ENCODE data around the gene DACH1. TPM values are rescaled to one million over a fixed set of nuclear protein-coding genes. Genes with fewer than 3 reads are reported as not detected.

Gene DACH1
- total RNA-seq, 2 donors from 2014 or later, result 0.39 to 1.6 TPM

GRCh38 chr13:71596116-71596515 is 270.9 kb downstream of the DACH1 start:
- no peaks in the 10 kb centered on the region for H3K27me3 ChIP-seq
- H3K4me1 ChIP-seq, result no peaks in the 10 kb centered on the region
- no peak overlapping the region for H3K4me3 ChIP-seq
- no peak for TF ChIP-seq CTCF (IDR thresholded peaks at IDR 0.05)
- H3K27ac ChIP-seq, result no peak overlapping the region
- H3K9me3 ChIP-seq, result no peaks in the 10 kb centered on the region
- H3K36me3 ChIP-seq, result no peaks in the 10 kb centered on the region
- no peak for DNase-seq (ENCODE audit: low spot score)

DNA sequence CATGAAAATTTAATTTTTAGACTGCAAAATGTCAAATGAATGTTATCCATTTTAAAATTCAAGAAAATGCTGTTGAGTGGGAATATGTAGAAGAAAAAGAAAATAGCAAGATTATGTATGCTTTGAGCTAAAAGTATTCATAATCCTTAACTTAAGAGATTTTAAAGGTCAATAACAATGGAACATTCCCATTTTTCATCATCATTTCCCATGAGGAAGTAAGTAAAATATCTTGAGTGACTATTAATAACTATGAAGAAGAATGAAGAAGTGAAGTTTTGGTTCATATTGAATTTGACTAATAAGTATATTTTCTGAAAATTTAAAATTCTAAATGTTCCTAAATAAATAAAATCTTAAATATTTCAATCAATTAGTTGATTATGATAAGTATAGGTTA is 273.4 kb downstream of the DACH1 start:
- no peak overlapping the region for H3K27ac ChIP-seq
- H3K9me3 ChIP-seq, result no peaks in the 10 kb centered on the region
- TF ChIP-seq CTCF (IDR thresholded peaks at IDR 0.05), result no peak
- DNase-seq (ENCODE audit: low spot score), result no peak
- no peaks in the 10 kb centered on the region for H3K27me3 ChIP-seq
- H3K4me3 ChIP-seq, result no peak overlapping the region
- no peaks in the 10 kb centered on the region for H3K36me3 ChIP-seq
- H3K4me1 ChIP-seq, result no peaks in the 10 kb centered on the region

GRCh38 chr13:71591374-71591773 is 275.6 kb downstream of the DACH1 start:
- DNase-seq (ENCODE audit: low spot score), result no peak
- no peaks in the 10 kb centered on the region for H3K9me3 ChIP-seq
- H3K4me3 ChIP-seq, result no peak overlapping the region
- no peaks in the 10 kb centered on the region for H3K27me3 ChIP-seq
- H3K27ac ChIP-seq, result no peak overlapping the region
- no peaks in the 10 kb centered on the region for H3K36me3 ChIP-seq
- no peak for TF ChIP-seq CTCF (IDR thresholded peaks at IDR 0.05)
- H3K4me1 ChIP-seq, result no peaks in the 10 kb centered on the region

- Histone ChIP-seq H3K9me3 (no peaks in the 10 kb centered on the region), H3K27me3 (no peaks in the 10 kb centered on the region), H3K27ac (no peak overlapping the region), H3K4me3 (no peak overlapping the region), H3K4me1 (no peaks in the 10 kb centered on the region), H3K36me3 (no peaks in the 10 kb centered on the region)
- no peak for TF ChIP-seq CTCF (IDR thresholded peaks at IDR 0.05)
- DNase-seq (ENCODE audit: low spot score), result no peak
These were observed 276.3 kb downstream of the DACH1 start for GRCh38 chr13:71590654-71591148.

GRCh38 chr13:71589032-71589431 is 278.0 kb downstream of the DACH1 start:
- TF ChIP-seq CTCF (IDR thresholded peaks at IDR 0.05), result no peak

DNA sequence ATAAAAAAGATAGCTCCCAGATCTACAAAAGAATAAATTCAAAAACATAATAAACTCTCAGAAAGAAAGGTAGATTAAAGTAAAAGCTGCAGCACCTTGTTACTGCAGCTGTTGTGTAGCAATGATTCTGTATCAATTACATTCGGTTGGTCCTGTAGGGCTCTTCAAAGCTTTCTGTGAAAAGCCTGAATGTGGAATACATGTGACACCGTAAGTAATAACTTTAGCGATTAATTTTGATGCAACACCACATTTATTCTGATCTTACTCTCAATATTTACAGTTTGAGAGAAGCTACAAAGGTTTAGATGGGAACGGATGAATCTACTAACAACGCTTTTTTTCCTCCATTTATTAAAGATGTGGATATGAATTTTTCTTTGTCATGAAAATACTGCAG is 279.2 kb downstream of the DACH1 start:
- no peak for TF ChIP-seq CTCF (IDR thresholded peaks at IDR 0.05)
- Histone ChIP-seq H3K4me3 (no peak overlapping the region), H3K9me3 (no peaks in the 10 kb centered on the region), H3K27me3 (no peaks in the 10 kb centered on the region), H3K36me3 (no peaks in the 10 kb centered on the region), H3K27ac (no peak overlapping the region), H3K4me1 (no peaks in the 10 kb centered on the region)
- no peak for DNase-seq (ENCODE audit: low spot score)

More at GRCh38 chr13:71589032-71589431, 278.0 kb downstream of the DACH1 start:
- Histone ChIP-seq H3K4me1 (no peaks in the 10 kb centered on the region), H3K9me3 (no peaks in the 10 kb centered on the region), H3K27ac (no peak overlapping the region), H3K27me3 (no peaks in the 10 kb centered on the region), H3K4me3 (no peak overlapping the region), H3K36me3 (no peaks in the 10 kb centered on the region)
- DNase-seq (ENCODE audit: low spot score), result no peak
